SK-N-SH (cell line): ENCODE measurements around the gene TSKS. TPM values are rescaled to one million over a fixed set of nuclear protein-coding genes. Genes with fewer than 3 reads are reported as not detected.

ENCODE experiments used
- CTCF ChIA-PET: fragments of 300-600, 350-600 bp; formaldehyde crosslinking; extraction: SDS; loops from one replicate; lab custom pipeline; 2021; lab: Yijun Ruan, JAX
- POLR2A ChIA-PET: fragments of 350-600 bp; sonication (Branson Sonifier 250); formaldehyde crosslinking; extraction: SDS; loops from one replicate; lab custom pipeline; 2020; ENCODE audit warnings: antibody characterized with exemption, inconsistent platforms; lab: Yijun Ruan, JAX
- DNase-seq: peaks from one replicate; pipeline ENCODE4 v3.0.0; 2012
- H2AFZ ChIP-seq: fragments of 200-600 bp; sonication (generic); 2 replicates; pipeline ENCODE4 v1.8.1; 2016; ENCODE audit warnings: antibody characterized with exemption, mild to moderate bottlenecking, low read depth
- H3F3A ChIP-seq: fragments of 200-600 bp; sonication (generic); replicated peaks from 2 replicates; pipeline ENCODE3; 2016; ENCODE audit warnings: antibody characterized with exemption, mild to moderate bottlenecking; ENCODE audit not compliant: insufficient read depth
- H3K27ac ChIP-seq, 2 experiments: fragments of 200-500 bp in 1 of 2; fragments of 200-600 bp in 1 of 2; sonication (Bioruptor generic) in 1 of 2; sonication (generic), shearing (Covaris generic) in 1 of 2; 2 replicates each; pipeline versions ENCODE4 v1.5.1 to v1.6.1; 2014 to 2016; ENCODE audit warnings: low read depth in 2 of 2, inconsistent platforms in 1 of 2, low read length in 1 of 2, mild to moderate bottlenecking in 1 of 2, mixed read lengths in 1 of 2
- H3K27me3 ChIP-seq: fragments of 200-600 bp; sonication (generic), shearing (Covaris generic); 2 replicates; pipeline ENCODE4 v1.6.1; 2016; ENCODE audit warnings: mixed run types; ENCODE audit not compliant: insufficient read depth
- H3K36me3 ChIP-seq, 2 experiments: fragments of 200-500 bp in 1 of 2; fragments of 200-600 bp in 1 of 2; sonication (Bioruptor generic) in 1 of 2; sonication (generic) in 1 of 2; replicated peaks in 1 of 2; 2 replicates each; pipeline versions ENCODE3 to v1.5.1; 2014 to 2016; ENCODE audit warnings: low read length in 1 of 2, mild to moderate bottlenecking in 1 of 2; ENCODE audit not compliant: insufficient read depth in 2 of 2, control insufficient read depth in 1 of 2
- H3K4me1 ChIP-seq, 2 experiments: fragments of 200-500 bp in 1 of 2; fragments of 200-600 bp in 1 of 2; sonication (Bioruptor generic) in 1 of 2; sonication (generic), shearing (Covaris generic) in 1 of 2; 2 replicates each; pipeline versions ENCODE4 v1.5.1 to v1.6.1; 2014 to 2016; ENCODE audit warnings: low read depth in 1 of 2, low read length in 1 of 2, mixed run types in 1 of 2; ENCODE audit not compliant: insufficient read depth in 2 of 2, control insufficient read depth in 1 of 2
- H3K4me2 ChIP-seq: fragments of 200-600 bp; sonication (generic), shearing (Covaris generic); 2 replicates; pipeline ENCODE4 v1.6.1; 2017; ENCODE audit warnings: mixed run types
- H3K4me3 ChIP-seq, 2 experiments: fragments of 200-500 bp in 1 of 2; fragments of 200-600 bp in 1 of 2; sonication (Bioruptor generic) in 1 of 2; sonication (generic), shearing (Covaris generic) in 1 of 2; 2 replicates each; pipeline versions ENCODE4 v1.5.1 to v1.8.1; 2014 to 2016; ENCODE audit warnings: low read depth in 2 of 2, inconsistent platforms in 1 of 2, low read length in 1 of 2, mild to moderate bottlenecking in 1 of 2, mixed read lengths in 1 of 2, moderate library complexity in 1 of 2
- H3K79me2 ChIP-seq: fragments of 200-600 bp; sonication (generic); 2 replicates; pipeline ENCODE4 v1.8.1; 2017; ENCODE audit warnings: mild to moderate bottlenecking; ENCODE audit not compliant: insufficient read depth
- H3K9ac ChIP-seq: fragments of 200-600 bp; sonication (generic); 2 replicates; pipeline ENCODE4 v1.6.1; 2017; ENCODE audit warnings: mixed run types
- H3K9me2 ChIP-seq: fragments of 200-600 bp; sonication (generic); 2 replicates; pipeline ENCODE4 v1.6.1; 2017; ENCODE audit warnings: mixed run types
- H3K9me3 ChIP-seq: fragments of 200-600 bp; sonication (generic); 2 replicates; pipeline ENCODE4 v1.6.1; 2017; ENCODE audit warnings: mixed run types, mild to moderate bottlenecking, moderate library complexity
- H4K20me1 ChIP-seq: fragments of 200-600 bp; sonication (generic); 2 replicates; pipeline ENCODE4 v1.6.1; 2017; ENCODE audit warnings: mild to moderate bottlenecking, mixed run types; ENCODE audit not compliant: insufficient read depth
- GATA2 ChIP-seq: sonication (generic); formaldehyde crosslinking; IDR thresholded peaks from 2 replicates; pipeline ENCODE4 v1.5.0; 2020; ENCODE audit warnings: mild to moderate bottlenecking, missing genetic modification reagents
- IRF3 ChIP-seq: fragments of 150-350 bp; IDR thresholded peaks from 2 replicates; pipeline ENCODE4 v1.6.1; 2016; ENCODE audit warnings: mild to moderate bottlenecking, low read depth, low read length
- MAX ChIP-seq: IDR thresholded peaks from 2 replicates; pipeline ENCODE4 v1.4.0; 2012; ENCODE audit warnings: low read depth
- MEF2A ChIP-seq: IDR thresholded peaks from 2 replicates; pipeline ENCODE4 v1.4.0; 2012; ENCODE audit warnings: low read depth, borderline replicate concordance
- POLR2AphosphoS5 ChIP-seq: IDR thresholded peaks from 2 replicates; pipeline ENCODE4 v1.6.1; 2012; ENCODE audit warnings: low read depth, low read length
- SIN3A ChIP-seq: IDR thresholded peaks from 2 replicates; pipeline ENCODE4 v1.6.1; 2012; ENCODE audit warnings: low read depth, mild to moderate bottlenecking, low read length, moderate library complexity, borderline replicate concordance
- SMC3 ChIP-seq: IDR thresholded peaks from 2 replicates; pipeline ENCODE4 v1.6.1; 2012; ENCODE audit warnings: low read depth, low read length, improper control_type of control experiment
- WGBS: methylation state at CpG from one replicate; pipeline ENCODE4 v1.1.6; 2017; ENCODE audit warnings: low lambda C conversion rate; 5-methylcytosine and 5-hydroxymethylcytosine counted together
- polyA plus RNA-seq, 3 experiments: library from polyadenylated mRNA; depleted of rRNA; stranded (reverse); fragments of >200 nt; gene quantifications; 2 replicates each; pipeline ENCODE4 v1.2.3, GENCODE V29; 2012
- TF ChIP-seq, protein P1 (sequence below): fragments of 150-350 bp; IDR thresholded peaks from 2 replicates; pipeline ENCODE4 v1.6.1; 2017; ENCODE audit warnings: antibody characterized with exemption, low read length, low read depth, borderline replicate concordance

Gene TSKS
- polyA plus RNA-seq, 1 of the 3 experiments (the other 2 are of a cell fraction): not detected

- Histone ChIP-seq H3K9ac (peak overlapping the region; percentile 92), H3K27ac (peak overlapping the region in 1 of 2 experiments; percentile 45; a peak in 2 of 4 replicates), H3F3A (peaks cover 4% of the 10 kb centered on the region), H3K4me1 (peaks cover 10 to 16% of the 10 kb centered on the region in 2 experiments; a peak in 2 of 4 replicates), H3K4me3 (peak overlapping the region; percentile 72 to 93), H3K36me3 (no peaks in the 10 kb centered on the region), H3K4me2 (peak overlapping the region; percentile 94), H3K79me2 (peaks cover 54% of the 10 kb centered on the region), H3K9me2 (no peaks in the 10 kb centered on the region), H3K9me3 (no peaks in the 10 kb centered on the region), H2AFZ (0 out of 2 replicates have a peak overlapping the region, but pooled peaks have one; percentile 63), H4K20me1 (0 out of 2 replicates have a peak, but pooled peaks cover 5% of the 10 kb centered on the region), H3K27me3 (no peaks in the 10 kb centered on the region)
- no peak for DNase-seq
- under 1% methylated on average over 9 of the region's 9 CpGs for WGBS
- ChIA-PET CTCF (no interaction called here), POLR2A (interaction anchor here (1.0 kb wide), 1 partner anchor 55 kb away, joined by 4 read pairs; no protein-coding TSS in a partner anchor)
- TF ChIP-seq GATA2 (no peak), MAX (no peak), MEF2A (no peak)
Measured at GRCh38 chr19:49767381-49767780, 4.3 kb upstream of the TSKS start.

DNA sequence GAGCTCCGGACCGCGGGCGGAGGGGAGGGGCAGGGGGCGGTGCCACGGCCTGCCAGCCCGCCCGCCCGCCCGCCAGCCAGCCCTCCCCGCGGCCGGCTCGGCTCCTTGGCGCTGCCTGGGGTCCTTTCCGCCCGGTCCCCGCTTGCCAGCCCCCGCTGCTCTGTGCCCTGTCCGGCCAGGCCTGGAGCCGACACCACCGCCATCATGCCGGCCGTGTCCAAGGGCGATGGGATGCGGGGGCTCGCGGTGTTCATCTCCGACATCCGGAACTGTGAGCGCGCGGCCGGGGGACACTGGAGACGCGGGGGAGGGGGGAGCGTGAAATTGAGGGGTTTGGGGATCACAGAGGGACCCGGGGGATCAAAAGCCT is 3.8 kb upstream of the TSKS start, which contains the start of gene AP2A1:
AP2A1 (plus strand) TSS at position 72 of the 370 bp plus-strand sequence; CDS start at position 205, 133 bp downstream.
- DNase-seq: no peak
- H3K79me2 ChIP-seq: peaks cover 51% of the 10 kb centered on the region
- POLR2A ChIA-PET: interaction anchor here (1.0 kb wide), 1 partner anchor 54 kb away, joined by 4 read pairs; no protein-coding TSS in a partner anchor
- peaks cover 4% of the 10 kb centered on the region for H3F3A ChIP-seq
- no peak for TF ChIP-seq SMC3
- no peak for TF ChIP-seq IRF3
- no peak for TF ChIP-seq SIN3A
- TF ChIP-seq POLR2AphosphoS5: 0 out of 2 replicates have a peak, but pooled peaks have one; percentile 34
- TF ChIP-seq, protein P1, sequence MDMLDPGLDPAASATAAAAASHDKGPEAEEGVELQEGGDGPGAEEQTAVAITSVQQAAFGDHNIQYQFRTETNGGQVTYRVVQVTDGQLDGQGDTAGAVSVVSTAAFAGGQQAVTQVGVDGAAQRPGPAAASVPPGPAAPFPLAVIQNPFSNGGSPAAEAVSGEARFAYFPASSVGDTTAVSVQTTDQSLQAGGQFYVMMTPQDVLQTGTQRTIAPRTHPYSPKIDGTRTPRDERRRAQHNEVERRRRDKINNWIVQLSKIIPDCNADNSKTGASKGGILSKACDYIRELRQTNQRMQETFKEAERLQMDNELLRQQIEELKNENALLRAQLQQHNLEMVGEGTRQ: no peak
- H4K20me1 ChIP-seq: 0 out of 2 replicates have a peak, but pooled peaks cover 5% of the 10 kb centered on the region
- H2AFZ ChIP-seq: peak within 1 kb of the TSS; percentile 89
- CTCF ChIA-PET: no interaction called here
- H3K36me3 ChIP-seq: no peaks in the 10 kb centered on the region
- WGBS: 14% methylated on average over 8 of the region's 38 CpGs
- no peaks in the 10 kb centered on the region for H3K9me2 ChIP-seq
- peak within 1 kb of the TSS; percentile 71 to 90 for H3K27ac ChIP-seq
- H3K4me1 ChIP-seq: peaks cover 10 to 16% of the 10 kb centered on the region in 2 experiments; a peak in 2 of 4 replicates
- H3K4me3 ChIP-seq: peak within 1 kb of the TSS; percentile 72 to 93
- no peaks in the 10 kb centered on the region for H3K9me3 ChIP-seq
- H3K4me2 ChIP-seq: peak within 1 kb of the TSS; percentile 94
- H3K27me3 ChIP-seq: no peaks in the 10 kb centered on the region
- H3K9ac ChIP-seq: peak within 1 kb of the TSS; percentile 92
